HG03045 (cell line): ENCODE data around the gene CCNH.

Experiments used
- ATAC-seq: cut with Tn5 transposase; IDR thresholded peaks from one replicate; pipeline ENCODE4 v1.9.1; 2021; ENCODE audit warnings: mild to moderate bottlenecking, moderate library complexity; ENCODE audit not compliant: unreplicated experiment

CCNH gene

GRCh38 chr5:87412630-87413342 lies at the start of gene CCNH:
Gene CCNH, minus strand, starts transcription at chr5:87412930. Its CDS starts 136 bp downstream, at chr5:87412794.
- ATAC-seq, result peak; percentile 99

- no peak for ATAC-seq
Observed at GRCh38 chr5:87457706-87458105, 45.0 kb upstream of the CCNH start.

- ATAC-seq, result no peak
Observed at GRCh38 chr5:87453801-87454200, 41.1 kb upstream of the CCNH start.

- no peak for ATAC-seq
Observed at GRCh38 chr5:87452837-87453236, 40.1 kb upstream of the CCNH start.

GRCh38 chr5:87442419-87442818 lies 29.7 kb upstream of the CCNH start:
- ATAC-seq, result no peak

- ATAC-seq, result no peak
Observed at GRCh38 chr5:87438231-87438630, 25.5 kb upstream of the CCNH start.

- ATAC-seq, result no peak
Observed at GRCh38 chr5:87437724-87438123, 25.0 kb upstream of the CCNH start.

- no peak for ATAC-seq
Observed at GRCh38 chr5:87435144-87435694, 22.5 kb upstream of the CCNH start.

GRCh38 chr5:87434461-87434860 lies 21.7 kb upstream of the CCNH start:
- no peak for ATAC-seq

- ATAC-seq, result no peak
Observed at GRCh38 chr5:87433945-87434344, 21.2 kb upstream of the CCNH start.

GRCh38 chr5:87432460-87432859 lies 19.7 kb upstream of the CCNH start:
- ATAC-seq, result no peak

GRCh38 chr5:87430863-87431457 lies 18.2 kb upstream of the CCNH start:
- ATAC-seq, result no peak

GRCh38 chr5:87423755-87424154 lies 11.0 kb upstream of the CCNH start:
- ATAC-seq, result no peak

GRCh38 chr5:87421307-87421706 lies 8.6 kb upstream of the CCNH start:
- no peak for ATAC-seq

- no peak for ATAC-seq
Observed at GRCh38 chr5:87418506-87418905, 5.8 kb upstream of the CCNH start.

- no peak for ATAC-seq
Observed at GRCh38 chr5:87413343-87413645, 564 bp upstream of the CCNH start.

GRCh38 chr5:87411973-87412629 lies 629 bp downstream of the CCNH start:
- peak; percentile 26 for ATAC-seq

GRCh38 chr5:87411586-87411972 lies 1.2 kb downstream of the CCNH start:
- no peak for ATAC-seq

- ATAC-seq, result no peak
Observed at GRCh38 chr5:87410931-87411330, 1.8 kb downstream of the CCNH start.

GRCh38 chr5:87408204-87408603 lies 4.5 kb downstream of the CCNH start:
- ATAC-seq, result no peak

- no peak for ATAC-seq
Observed at GRCh38 chr5:87405472-87406155, 7.1 kb downstream of the CCNH start.

GRCh38 chr5:87404359-87404758 lies 8.4 kb downstream of the CCNH start:
- no peak for ATAC-seq
